IPS-NIHi7 (cell line): ENCODE measurements around the gene SBK3.
"Not testable (repeated sequence)": the region's sequence is repeated elsewhere in the genome, so short reads cannot be mapped to it uniquely, and the experiment has no call there.

Source experiments
- DNase-seq: peaks from one replicate; pipeline ENCODE4 v3.0.0; 2012; ENCODE audit warnings: mixed read lengths; ENCODE audit errors: extremely low spot score

Gene SBK3

GRCh38 chr19:55540619-55541018 lies 4.7 kb downstream of the SBK3 start:
- DNase-seq, result no peak

- DNase-seq, result no peak
Measured at GRCh38 chr19:55539090-55539984, 6.0 kb downstream of the SBK3 start.

GRCh38 chr19:55538132-55538531 lies 7.2 kb downstream of the SBK3 start:
- no peak for DNase-seq

GRCh38 chr19:55537741-55538111 lies 7.6 kb downstream of the SBK3 start:
- peak; percentile 71 for DNase-seq

- DNase-seq, result peak; percentile 97
Measured at GRCh38 chr19:55536951-55537740, 8.2 kb downstream of the SBK3 start, which contains the start of gene SBK2. Gene SBK2 (minus strand): TSS chr19:55537133. CDS start chr19:55536294, 839 bp downstream.

GRCh38 chr19:55536366-55536765 lies 9.0 kb downstream of the SBK3 start:
- DNase-seq, result no peak

- DNase-seq, result no peak
Measured at GRCh38 chr19:55535965-55536350, 9.4 kb downstream of the SBK3 start.

GRCh38 chr19:55535173-55535964 lies 10.0 kb downstream of the SBK3 start:
- DNase-seq, result no peak

- not testable (repeated sequence) for DNase-seq
Measured at GRCh38 chr19:55534280-55534679, 11.1 kb downstream of the SBK3 start.

GRCh38 chr19:55530996-55531395 lies 14.3 kb downstream of the SBK3 start:
- no peak for DNase-seq

- DNase-seq, result no peak
Measured at GRCh38 chr19:55529636-55530234, 15.6 kb downstream of the SBK3 start.

- no peak for DNase-seq
Measured at GRCh38 chr19:55528030-55528803, 17.1 kb downstream of the SBK3 start.

- no peak for DNase-seq
Measured at GRCh38 chr19:55527197-55528029, 17.9 kb downstream of the SBK3 start.

- peak; percentile 53 for DNase-seq
Measured at GRCh38 chr19:55526216-55527196, 18.8 kb downstream of the SBK3 start.

GRCh38 chr19:55525289-55526101 lies 19.8 kb downstream of the SBK3 start:
- DNase-seq, result no peak

- no peak for DNase-seq
Measured at GRCh38 chr19:55520691-55521292, 24.6 kb downstream of the SBK3 start.
